PC-3 (cell line): ENCODE data around the gene FNDC5. TPM values are rescaled to one million over a fixed set of nuclear protein-coding genes. Genes with fewer than 3 reads are reported as not detected.

ENCODE experiments used
- ATAC-seq: fragments of 200-7000 bp; cut with Tn5 transposase; 2 replicates; pipeline ENCODE4 v1.9.1; 2020; ENCODE audit warnings: mild to moderate bottlenecking, moderate library complexity
- BruUV-seq: library from RNA; stranded (reverse); fragments of 400-500 nt; replicated peaks from 2 replicates; lab custom pipeline; 2021; lab: Mats Ljungman, UMichigan
- CTCF ChIA-PET: fragments of 300-600 bp; sonication (Branson Sonifier 250); formaldehyde crosslinking; loops from one replicate; lab custom pipeline; 2022; ENCODE audit warnings: antibody characterized with exemption; lab: Charles Lee
- POLR2A ChIA-PET: fragments of 300-600 bp; sonication (Branson Sonifier 250); formaldehyde crosslinking; loops from one replicate; lab custom pipeline; 2022; ENCODE audit warnings: antibody characterized with exemption; ENCODE audit not compliant: unreplicated experiment; lab: Charles Lee
- DNase-seq: peaks from one replicate; pipeline ENCODE4 v3.0.0-alpha.2; 2015
- H2AFZ ChIP-seq: fragments of 300-600 bp; sonication (generic); 2 replicates; pipeline ENCODE4 v1.6.0; 2016; ENCODE audit warnings: antibody characterized with exemption, low read length
- H3F3A ChIP-seq: fragments of 300-600 bp; sonication (generic); one replicate; pipeline ENCODE4 v1.6.0; 2017; ENCODE audit warnings: antibody characterized with exemption, low read length, control low read depth, mild to moderate bottlenecking; ENCODE audit not compliant: unreplicated experiment
- H3K27ac ChIP-seq: fragments of 300-600 bp; sonication (generic); 2 replicates; pipeline ENCODE4 v1.5.1; 2016; ENCODE audit warnings: mild to moderate bottlenecking, low read length
- H3K27me3 ChIP-seq: fragments of 300-600 bp; sonication (generic); 2 replicates; pipeline ENCODE4 v1.6.1; 2016; ENCODE audit warnings: low read length, mixed read lengths
- H3K36me3 ChIP-seq: fragments of 300-600 bp; sonication (generic); 2 replicates; pipeline ENCODE4 v1.6.1; 2016; ENCODE audit warnings: low read depth, mixed run types, low read length, mixed read lengths
- H3K4me1 ChIP-seq: fragments of 300-600 bp; sonication (generic); 2 replicates; pipeline ENCODE4 v1.5.1; 2016; ENCODE audit warnings: low read length; ENCODE audit not compliant: insufficient read depth
- H3K4me2 ChIP-seq: fragments of 300-600 bp; sonication (generic); 2 replicates; pipeline ENCODE4 v1.6.0; 2016; ENCODE audit warnings: low read length
- H3K4me3 ChIP-seq: fragments of 300-600 bp; sonication (generic); 2 replicates; pipeline ENCODE4 v1.5.1; 2016; ENCODE audit warnings: mild to moderate bottlenecking, low read length, mixed read lengths
- H3K79me2 ChIP-seq: fragments of 300-600 bp; sonication (generic); 2 replicates; pipeline ENCODE4 v1.6.1; 2017; ENCODE audit warnings: low read length, mixed read lengths
- H3K9ac ChIP-seq: fragments of 300-600 bp; sonication (generic); 2 replicates; pipeline ENCODE4 v1.6.0; 2016; ENCODE audit warnings: mild to moderate bottlenecking, low read length
- H3K9me2 ChIP-seq: fragments of 300-600 bp; sonication (generic); replicated peaks from 2 replicates; pipeline ENCODE4 v1.6.1; 2016; ENCODE audit warnings: mixed run types, low read length, mixed read lengths
- H3K9me3 ChIP-seq: fragments of 300-600 bp; sonication (generic); 2 replicates; pipeline ENCODE4 v1.6.1; 2016; ENCODE audit warnings: low read length, mixed read lengths
- H4K20me1 ChIP-seq: fragments of 300-600 bp; sonication (generic); 2 replicates; pipeline ENCODE4 v1.6.1; 2016; ENCODE audit warnings: low read length, mixed read lengths
- EZH2 ChIP-seq: fragments of 300-600 bp; sonication (generic); IDR thresholded peaks from one replicate; pipeline ENCODE4 v1.6.1; 2017; ENCODE audit warnings: antibody characterized with exemption, mild to moderate bottlenecking, low read length; ENCODE audit not compliant: unreplicated experiment
- EZH2phosphoT487 ChIP-seq: fragments of 300-600 bp; sonication (generic); IDR thresholded peaks from 2 replicates; pipeline ENCODE4 v1.6.1; 2018; ENCODE audit warnings: mild to moderate bottlenecking, antibody characterized with exemption, low read length, borderline replicate concordance
- intact Hi-C: fragments of 100-400 bp; cut with micrococcal nuclease; formaldehyde crosslinking; loops from 2 replicates; pipeline ENCODE4 v1.9.0; 2023
- total RNA-seq: library from RNA; depleted of rRNA; stranded (reverse); fragments of >200 nt; gene quantifications from 2 replicates; pipeline ENCODE4 v1.2.3, GENCODE V29; 2014
- TF ChIP-seq, protein P1 (sequence below): fragments of 300-600 bp; sonication (generic); conservative IDR thresholded peaks from 2 replicates; pipeline ENCODE4 v1.5.1; 2017; ENCODE audit warnings: antibody characterized with exemption, low read depth, mild to moderate bottlenecking, low read length

The FNDC5 gene
- total RNA-seq, 1 experiment from 2014 or later: 0.22 TPM

DNA sequence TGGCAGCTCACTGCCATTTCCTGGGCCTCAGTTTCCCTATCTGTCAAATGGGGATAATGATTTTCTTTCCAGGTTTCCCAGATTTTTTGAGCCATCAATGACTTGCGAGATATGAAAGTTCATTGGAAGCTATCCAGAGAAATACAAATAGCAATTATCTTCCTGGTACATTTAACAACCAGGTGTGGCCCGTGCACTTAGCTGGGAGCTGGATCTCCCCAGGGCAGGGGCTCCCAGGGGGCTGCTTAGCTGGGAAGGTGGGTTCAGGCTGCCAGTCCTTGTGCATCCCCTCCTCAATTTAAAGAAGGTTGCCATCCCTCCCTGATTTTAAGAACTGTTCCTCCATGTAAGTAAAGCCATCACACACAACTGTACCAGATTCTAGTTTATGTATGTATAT is 34.1 kb upstream of the FNDC5 start:
- DNase-seq: no peak
- Histone ChIP-seq H4K20me1 (no peaks in the 10 kb centered on the region), H3F3A (no peaks in the 10 kb centered on the region), H3K79me2 (peaks cover 11% of the 10 kb centered on the region), H3K27ac (no peak overlapping the region), H3K36me3 (no peaks in the 10 kb centered on the region), H3K9me3 (no peaks in the 10 kb centered on the region), H3K4me1 (peaks cover 10% of the 10 kb centered on the region), H3K4me2 (no peak overlapping the region), H3K9ac (no peak overlapping the region), H3K4me3 (no peak overlapping the region), H3K27me3 (no peaks in the 10 kb centered on the region), H2AFZ (no peak overlapping the region), H3K9me2 (no peaks in the 10 kb centered on the region)
- no peak for ATAC-seq
- CTCF ChIA-PET: no interaction called here
- TF ChIP-seq EZH2 (no peak), EZH2phosphoT487 (no peak)
- TF ChIP-seq, protein P1, sequence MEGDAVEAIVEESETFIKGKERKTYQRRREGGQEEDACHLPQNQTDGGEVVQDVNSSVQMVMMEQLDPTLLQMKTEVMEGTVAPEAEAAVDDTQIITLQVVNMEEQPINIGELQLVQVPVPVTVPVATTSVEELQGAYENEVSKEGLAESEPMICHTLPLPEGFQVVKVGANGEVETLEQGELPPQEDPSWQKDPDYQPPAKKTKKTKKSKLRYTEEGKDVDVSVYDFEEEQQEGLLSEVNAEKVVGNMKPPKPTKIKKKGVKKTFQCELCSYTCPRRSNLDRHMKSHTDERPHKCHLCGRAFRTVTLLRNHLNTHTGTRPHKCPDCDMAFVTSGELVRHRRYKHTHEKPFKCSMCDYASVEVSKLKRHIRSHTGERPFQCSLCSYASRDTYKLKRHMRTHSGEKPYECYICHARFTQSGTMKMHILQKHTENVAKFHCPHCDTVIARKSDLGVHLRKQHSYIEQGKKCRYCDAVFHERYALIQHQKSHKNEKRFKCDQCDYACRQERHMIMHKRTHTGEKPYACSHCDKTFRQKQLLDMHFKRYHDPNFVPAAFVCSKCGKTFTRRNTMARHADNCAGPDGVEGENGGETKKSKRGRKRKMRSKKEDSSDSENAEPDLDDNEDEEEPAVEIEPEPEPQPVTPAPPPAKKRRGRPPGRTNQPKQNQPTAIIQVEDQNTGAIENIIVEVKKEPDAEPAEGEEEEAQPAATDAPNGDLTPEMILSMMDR: no peak
- intact Hi-C loops: no loop called here
- POLR2A ChIA-PET: no interaction called here
- no TSS peak for BruUV-seq

DNA sequence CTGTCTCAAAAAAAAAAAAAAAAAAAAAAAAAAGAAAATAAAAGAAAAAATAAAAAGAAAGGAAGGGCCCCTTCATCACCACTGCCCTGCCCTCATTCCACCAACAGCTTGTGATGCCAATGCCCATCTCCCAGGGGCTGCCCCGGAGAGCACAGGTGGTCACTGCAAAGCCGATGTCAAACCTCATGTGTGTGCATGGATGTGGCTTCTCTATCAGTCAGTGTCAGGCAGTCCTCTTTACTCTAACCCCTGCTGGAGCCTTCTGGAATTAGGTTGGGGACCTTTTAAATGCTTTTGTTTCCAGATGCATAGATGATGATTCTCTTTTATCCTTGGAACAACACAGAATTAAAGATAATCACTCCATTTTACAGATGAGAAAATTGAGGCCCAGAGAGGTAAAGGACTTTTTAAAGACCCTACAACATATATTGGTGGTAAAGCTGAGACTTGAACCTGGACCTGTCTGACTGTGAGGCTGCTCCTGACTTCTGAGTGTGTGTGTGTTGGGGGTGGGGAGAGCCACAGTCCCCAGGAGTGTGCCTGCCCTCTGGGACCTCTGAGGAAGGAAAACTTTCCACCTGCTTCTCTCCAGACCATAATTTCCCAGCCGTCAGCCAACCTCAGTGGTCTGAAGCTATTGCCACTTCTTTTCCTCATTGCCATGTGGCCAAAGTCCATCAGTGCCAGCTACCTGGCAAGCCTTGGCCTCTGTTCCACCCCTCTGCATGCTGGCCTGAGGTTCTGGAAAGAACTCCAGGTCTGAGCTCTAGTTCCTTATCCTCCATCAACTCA is 33.5 kb upstream of the FNDC5 start:
- H3K27me3 ChIP-seq: no peaks in the 10 kb centered on the region
- no peaks in the 10 kb centered on the region for H3K9me3 ChIP-seq
- ChIA-PET CTCF (no interaction called here), POLR2A (no interaction called here)
- no peak overlapping the region for H3K4me2 ChIP-seq
- DNase-seq (no peak), ATAC-seq (no peak)
- intact Hi-C loops: no loop called here
- no peaks in the 10 kb centered on the region for H3K9me2 ChIP-seq
- H3F3A ChIP-seq: no peaks in the 10 kb centered on the region
- BruUV-seq: no TSS peak
- no peak overlapping the region for H3K27ac ChIP-seq
- H3K79me2 ChIP-seq: peaks cover 13% of the 10 kb centered on the region
- H3K4me3 ChIP-seq: no peak overlapping the region
- H3K9ac ChIP-seq: no peak overlapping the region
- H3K4me1 ChIP-seq: peaks cover 10% of the 10 kb centered on the region
- no peaks in the 10 kb centered on the region for H3K36me3 ChIP-seq
- TF ChIP-seq EZH2: no peak
- TF ChIP-seq, protein P1: no peak
- no peak for TF ChIP-seq EZH2phosphoT487
- H4K20me1 ChIP-seq: no peaks in the 10 kb centered on the region
- no peak overlapping the region for H2AFZ ChIP-seq

DNA sequence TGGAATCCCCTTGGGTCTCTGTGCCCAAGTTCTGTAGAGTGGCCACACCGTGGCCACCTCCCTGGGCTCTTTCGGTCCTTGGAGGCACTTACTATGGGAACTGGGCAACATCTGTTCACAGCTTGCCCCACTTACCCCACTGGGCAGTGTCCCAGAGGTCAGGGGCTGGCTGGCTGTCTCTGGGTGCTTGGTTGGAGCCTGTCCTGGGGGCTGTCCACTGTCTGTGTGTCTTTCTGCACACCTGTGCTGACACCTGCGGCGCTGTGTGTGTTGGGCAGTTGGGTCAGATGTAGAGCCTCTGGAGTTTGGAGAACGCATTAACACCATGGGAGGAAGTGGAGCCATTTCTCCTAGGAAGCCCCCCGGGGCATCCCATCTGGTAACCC is 31.8 kb upstream of the FNDC5 start:
- POLR2A ChIA-PET: no interaction called here
- no peaks in the 10 kb centered on the region for H3F3A ChIP-seq
- H3K27me3 ChIP-seq: no peaks in the 10 kb centered on the region
- H3K79me2 ChIP-seq: peaks cover 13% of the 10 kb centered on the region
- H3K4me1 ChIP-seq: peaks cover 10% of the 10 kb centered on the region
- H3K36me3 ChIP-seq: no peaks in the 10 kb centered on the region
- no peaks in the 10 kb centered on the region for H4K20me1 ChIP-seq
- no peaks in the 10 kb centered on the region for H3K9me2 ChIP-seq
- no peak overlapping the region for H3K4me2 ChIP-seq
- no peak overlapping the region for H3K9ac ChIP-seq
- intact Hi-C loops: no loop called here
- no peak for ATAC-seq
- CTCF ChIA-PET: no interaction called here
- TF ChIP-seq, protein P1: no peak
- no peak for TF ChIP-seq EZH2
- TF ChIP-seq EZH2phosphoT487: no peak
- no peak for DNase-seq
- no peak overlapping the region for H2AFZ ChIP-seq
- H3K27ac ChIP-seq: no peak overlapping the region
- no TSS peak for BruUV-seq
- H3K4me3 ChIP-seq: no peak overlapping the region
- H3K9me3 ChIP-seq: no peaks in the 10 kb centered on the region
